Measurements from ENCODE around the gene ABCA2. TPM values are rescaled to one million over a fixed set of nuclear protein-coding genes. Genes with fewer than 3 reads are reported as not detected.

ABCA2 gene
- total and polyA plus RNA-seq, 2 experiments from 2014 or later, result 7.0 to 16.0 TPM

DNA sequence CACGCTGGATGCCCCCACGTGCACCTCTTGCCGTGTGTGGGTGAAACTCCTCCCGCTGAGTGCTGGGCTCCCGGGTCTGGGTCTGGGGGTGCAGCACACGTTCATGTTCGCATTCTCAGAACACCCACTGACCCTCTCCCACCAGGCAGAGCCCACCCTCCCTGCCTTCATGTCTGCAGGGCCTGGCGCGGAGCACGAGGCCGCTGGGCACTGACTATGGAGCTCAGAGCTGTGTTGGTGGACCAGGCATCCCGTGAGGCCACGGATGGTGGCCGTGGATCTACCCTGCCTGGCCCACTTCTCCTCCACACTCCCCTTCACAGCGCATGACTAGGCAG is 67.1 kb downstream of the ABCA2 start:
- DNase-seq (ENCODE audit: low spot score), result no peak
- Histone ChIP-seq H3K4me1 (ENCODE audit: insufficient read depth) (peaks cover 4% of the 10 kb centered on the region; the same call in 1 of the 2 replicates), H3K4me2 (no peak overlapping the region), H3K27me3 (ENCODE audit: insufficient read depth) (no peaks in the 10 kb centered on the region), H3K27ac (ENCODE audit: low read depth) (no peak overlapping the region), H3K4me3 (no peak overlapping the region), H3K79me2 (replicated peaks; ENCODE audit: insufficient read depth) (no peaks in the 10 kb centered on the region), H3F3A (replicated peaks; ENCODE audit: low read depth) (no peaks in the 10 kb centered on the region), H3K9me2 (ENCODE audit: insufficient read depth) (0 out of 2 replicates have a peak, but pooled peaks cover 6% of the 10 kb centered on the region), H4K20me1 (replicated peaks; ENCODE audit: insufficient read depth) (no peaks in the 10 kb centered on the region), H3K36me3 (ENCODE audit: insufficient read depth) (no peaks in the 10 kb centered on the region), H2AFZ (no peak overlapping the region)
- TF ChIP-seq ZNF331 (CRISPR knock-in tag; IDR thresholded peaks at IDR 0.05; ENCODE audit: low read depth), result no peak
- TF ChIP-seq ZNF114 (CRISPR knock-in tag; IDR thresholded peaks at IDR 0.05), result no peak
- TF ChIP-seq JUNB (IDR thresholded peaks at IDR 0.05; ENCODE audit: unreplicated experiment), result no peak
- TF ChIP-seq, protein P1, sequence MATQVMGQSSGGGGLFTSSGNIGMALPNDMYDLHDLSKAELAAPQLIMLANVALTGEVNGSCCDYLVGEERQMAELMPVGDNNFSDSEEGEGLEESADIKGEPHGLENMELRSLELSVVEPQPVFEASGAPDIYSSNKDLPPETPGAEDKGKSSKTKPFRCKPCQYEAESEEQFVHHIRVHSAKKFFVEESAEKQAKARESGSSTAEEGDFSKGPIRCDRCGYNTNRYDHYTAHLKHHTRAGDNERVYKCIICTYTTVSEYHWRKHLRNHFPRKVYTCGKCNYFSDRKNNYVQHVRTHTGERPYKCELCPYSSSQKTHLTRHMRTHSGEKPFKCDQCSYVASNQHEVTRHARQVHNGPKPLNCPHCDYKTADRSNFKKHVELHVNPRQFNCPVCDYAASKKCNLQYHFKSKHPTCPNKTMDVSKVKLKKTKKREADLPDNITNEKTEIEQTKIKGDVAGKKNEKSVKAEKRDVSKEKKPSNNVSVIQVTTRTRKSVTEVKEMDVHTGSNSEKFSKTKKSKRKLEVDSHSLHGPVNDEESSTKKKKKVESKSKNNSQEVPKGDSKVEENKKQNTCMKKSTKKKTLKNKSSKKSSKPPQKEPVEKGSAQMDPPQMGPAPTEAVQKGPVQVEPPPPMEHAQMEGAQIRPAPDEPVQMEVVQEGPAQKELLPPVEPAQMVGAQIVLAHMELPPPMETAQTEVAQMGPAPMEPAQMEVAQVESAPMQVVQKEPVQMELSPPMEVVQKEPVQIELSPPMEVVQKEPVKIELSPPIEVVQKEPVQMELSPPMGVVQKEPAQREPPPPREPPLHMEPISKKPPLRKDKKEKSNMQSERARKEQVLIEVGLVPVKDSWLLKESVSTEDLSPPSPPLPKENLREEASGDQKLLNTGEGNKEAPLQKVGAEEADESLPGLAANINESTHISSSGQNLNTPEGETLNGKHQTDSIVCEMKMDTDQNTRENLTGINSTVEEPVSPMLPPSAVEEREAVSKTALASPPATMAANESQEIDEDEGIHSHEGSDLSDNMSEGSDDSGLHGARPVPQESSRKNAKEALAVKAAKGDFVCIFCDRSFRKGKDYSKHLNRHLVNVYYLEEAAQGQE (IDR thresholded peaks at IDR 0.05; ENCODE audit: unreplicated experiment), result no peak
- no peak for TF ChIP-seq EZH2 (IDR thresholded peaks at IDR 0.05; ENCODE audit: low read depth, unreplicated experiment)
- TF ChIP-seq NANOG (IDR thresholded peaks at IDR 0.05; ENCODE audit: borderline replicate concordance), result no peak
- TF ChIP-seq, protein P2, sequence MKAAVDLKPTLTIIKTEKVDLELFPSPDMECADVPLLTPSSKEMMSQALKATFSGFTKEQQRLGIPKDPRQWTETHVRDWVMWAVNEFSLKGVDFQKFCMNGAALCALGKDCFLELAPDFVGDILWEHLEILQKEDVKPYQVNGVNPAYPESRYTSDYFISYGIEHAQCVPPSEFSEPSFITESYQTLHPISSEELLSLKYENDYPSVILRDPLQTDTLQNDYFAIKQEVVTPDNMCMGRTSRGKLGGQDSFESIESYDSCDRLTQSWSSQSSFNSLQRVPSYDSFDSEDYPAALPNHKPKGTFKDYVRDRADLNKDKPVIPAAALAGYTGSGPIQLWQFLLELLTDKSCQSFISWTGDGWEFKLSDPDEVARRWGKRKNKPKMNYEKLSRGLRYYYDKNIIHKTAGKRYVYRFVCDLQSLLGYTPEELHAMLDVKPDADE (IDR thresholded peaks at IDR 0.05), result no peak
- TF ChIP-seq EZH2phosphoT487 (IDR thresholded peaks at IDR 0.05; ENCODE audit: unreplicated experiment), result no peak
- TF ChIP-seq, protein P3, sequence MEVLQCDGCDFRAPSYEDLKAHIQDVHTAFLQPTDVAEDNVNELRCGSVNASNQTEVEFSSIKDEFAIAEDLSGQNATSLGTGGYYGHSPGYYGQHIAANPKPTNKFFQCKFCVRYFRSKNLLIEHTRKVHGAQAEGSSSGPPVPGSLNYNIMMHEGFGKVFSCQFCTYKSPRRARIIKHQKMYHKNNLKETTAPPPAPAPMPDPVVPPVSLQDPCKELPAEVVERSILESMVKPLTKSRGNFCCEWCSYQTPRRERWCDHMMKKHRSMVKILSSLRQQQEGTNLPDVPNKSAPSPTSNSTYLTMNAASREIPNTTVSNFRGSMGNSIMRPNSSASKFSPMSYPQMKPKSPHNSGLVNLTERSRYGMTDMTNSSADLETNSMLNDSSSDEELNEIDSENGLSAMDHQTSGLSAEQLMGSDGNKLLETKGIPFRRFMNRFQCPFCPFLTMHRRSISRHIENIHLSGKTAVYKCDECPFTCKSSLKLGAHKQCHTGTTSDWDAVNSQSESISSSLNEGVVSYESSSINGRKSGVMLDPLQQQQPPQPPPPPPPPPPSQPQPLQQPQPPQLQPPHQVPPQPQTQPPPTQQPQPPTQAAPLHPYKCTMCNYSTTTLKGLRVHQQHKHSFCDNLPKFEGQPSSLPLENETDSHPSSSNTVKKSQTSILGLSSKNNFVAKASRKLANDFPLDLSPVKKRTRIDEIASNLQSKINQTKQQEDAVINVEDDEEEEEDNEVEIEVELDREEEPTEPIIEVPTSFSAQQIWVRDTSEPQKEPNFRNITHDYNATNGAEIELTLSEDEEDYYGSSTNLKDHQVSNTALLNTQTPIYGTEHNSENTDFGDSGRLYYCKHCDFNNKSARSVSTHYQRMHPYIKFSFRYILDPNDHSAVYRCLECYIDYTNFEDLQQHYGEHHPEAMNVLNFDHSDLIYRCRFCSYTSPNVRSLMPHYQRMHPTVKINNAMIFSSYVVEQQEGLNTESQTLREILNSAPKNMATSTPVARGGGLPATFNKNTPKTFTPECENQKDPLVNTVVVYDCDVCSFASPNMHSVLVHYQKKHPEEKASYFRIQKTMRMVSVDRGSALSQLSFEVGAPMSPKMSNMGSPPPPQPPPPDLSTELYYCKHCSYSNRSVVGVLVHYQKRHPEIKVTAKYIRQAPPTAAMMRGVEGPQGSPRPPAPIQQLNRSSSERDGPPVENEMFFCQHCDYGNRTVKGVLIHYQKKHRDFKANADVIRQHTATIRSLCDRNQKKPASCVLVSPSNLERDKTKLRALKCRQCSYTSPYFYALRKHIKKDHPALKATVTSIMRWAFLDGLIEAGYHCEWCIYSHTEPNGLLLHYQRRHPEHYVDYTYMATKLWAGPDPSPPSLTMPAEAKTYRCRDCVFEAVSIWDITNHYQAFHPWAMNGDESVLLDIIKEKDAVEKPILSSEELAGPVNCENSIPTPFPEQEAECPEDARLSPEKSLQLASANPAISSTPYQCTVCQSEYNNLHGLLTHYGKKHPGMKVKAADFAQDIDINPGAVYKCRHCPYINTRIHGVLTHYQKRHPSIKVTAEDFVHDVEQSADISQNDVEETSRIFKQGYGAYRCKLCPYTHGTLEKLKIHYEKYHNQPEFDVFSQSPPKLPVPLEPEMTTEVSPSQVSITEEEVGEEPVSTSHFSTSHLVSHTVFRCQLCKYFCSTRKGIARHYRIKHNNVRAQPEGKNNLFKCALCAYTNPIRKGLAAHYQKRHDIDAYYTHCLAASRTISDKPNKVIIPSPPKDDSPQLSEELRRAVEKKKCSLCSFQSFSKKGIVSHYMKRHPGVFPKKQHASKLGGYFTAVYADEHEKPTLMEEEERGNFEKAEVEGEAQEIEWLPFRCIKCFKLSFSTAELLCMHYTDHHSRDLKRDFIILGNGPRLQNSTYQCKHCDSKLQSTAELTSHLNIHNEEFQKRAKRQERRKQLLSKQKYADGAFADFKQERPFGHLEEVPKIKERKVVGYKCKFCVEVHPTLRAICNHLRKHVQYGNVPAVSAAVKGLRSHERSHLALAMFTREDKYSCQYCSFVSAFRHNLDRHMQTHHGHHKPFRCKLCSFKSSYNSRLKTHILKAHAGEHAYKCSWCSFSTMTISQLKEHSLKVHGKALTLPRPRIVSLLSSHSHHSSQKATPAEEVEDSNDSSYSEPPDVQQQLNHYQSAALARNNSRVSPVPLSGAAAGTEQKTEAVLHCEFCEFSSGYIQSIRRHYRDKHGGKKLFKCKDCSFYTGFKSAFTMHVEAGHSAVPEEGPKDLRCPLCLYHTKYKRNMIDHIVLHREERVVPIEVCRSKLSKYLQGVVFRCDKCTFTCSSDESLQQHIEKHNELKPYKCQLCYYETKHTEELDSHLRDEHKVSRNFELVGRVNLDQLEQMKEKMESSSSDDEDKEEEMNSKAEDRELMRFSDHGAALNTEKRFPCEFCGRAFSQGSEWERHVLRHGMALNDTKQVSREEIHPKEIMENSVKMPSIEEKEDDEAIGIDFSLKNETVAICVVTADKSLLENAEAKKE (CRISPR knock-in tag; IDR thresholded peaks at IDR 0.05), result no peak
- no peak for TF ChIP-seq CREB1 (CRISPR knock-in tag; IDR thresholded peaks at IDR 0.05; ENCODE audit: low read depth)
- TF ChIP-seq, protein P4, sequence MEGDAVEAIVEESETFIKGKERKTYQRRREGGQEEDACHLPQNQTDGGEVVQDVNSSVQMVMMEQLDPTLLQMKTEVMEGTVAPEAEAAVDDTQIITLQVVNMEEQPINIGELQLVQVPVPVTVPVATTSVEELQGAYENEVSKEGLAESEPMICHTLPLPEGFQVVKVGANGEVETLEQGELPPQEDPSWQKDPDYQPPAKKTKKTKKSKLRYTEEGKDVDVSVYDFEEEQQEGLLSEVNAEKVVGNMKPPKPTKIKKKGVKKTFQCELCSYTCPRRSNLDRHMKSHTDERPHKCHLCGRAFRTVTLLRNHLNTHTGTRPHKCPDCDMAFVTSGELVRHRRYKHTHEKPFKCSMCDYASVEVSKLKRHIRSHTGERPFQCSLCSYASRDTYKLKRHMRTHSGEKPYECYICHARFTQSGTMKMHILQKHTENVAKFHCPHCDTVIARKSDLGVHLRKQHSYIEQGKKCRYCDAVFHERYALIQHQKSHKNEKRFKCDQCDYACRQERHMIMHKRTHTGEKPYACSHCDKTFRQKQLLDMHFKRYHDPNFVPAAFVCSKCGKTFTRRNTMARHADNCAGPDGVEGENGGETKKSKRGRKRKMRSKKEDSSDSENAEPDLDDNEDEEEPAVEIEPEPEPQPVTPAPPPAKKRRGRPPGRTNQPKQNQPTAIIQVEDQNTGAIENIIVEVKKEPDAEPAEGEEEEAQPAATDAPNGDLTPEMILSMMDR (conservative IDR thresholded peaks at IDR 0.05; ENCODE audit: low read depth in 2 of 2), result no peak
- TF ChIP-seq STAT1 (IDR thresholded peaks at IDR 0.05; ENCODE audit: unreplicated experiment), result no peak
- TF ChIP-seq POLR2AphosphoS5 (IDR thresholded peaks at IDR 0.05; ENCODE audit: low read depth), result no peak
- Mint-ChIP-seq H3K36me3 (ENCODE audit: low read depth) (no peaks in the 10 kb centered on the region; the same call in 2 of the 3 replicates), H3K27ac (no peak overlapping the region), H3K4me1 (peaks cover 3% of the 10 kb centered on the region), H3K4me3 (no peak overlapping the region), H3K9me3 (peaks cover 4% of the 10 kb centered on the region; the same call in 2 of the 3 replicates), H3K27me3 (ENCODE audit: insufficient read depth, low read depth, poor library complexity) (peaks cover 7% of the 10 kb centered on the region)
- ATAC-seq, result no peak
